Astrocyte (in vitro differentiated cells and primary cell): ENCODE results near the gene TRIM14. TPM values are rescaled to one million over a fixed set of nuclear protein-coding genes. Genes with fewer than 3 reads are reported as not detected.

Experiments
- DNase-seq: peaks from one replicate; pipeline ENCODE4 v3.0.0-alpha.2; 2010; ENCODE audit warnings: low read depth
- FAIRE-seq: peaks from 2 replicates; lab custom pipeline; 2011; peaks lifted over from hg19 to GRCh38; lab: Jason Lieb, UNC
- H2AFZ ChIP-seq: 2 replicates; pipeline ENCODE4 v1.6.0; 2012; ENCODE audit warnings: low read depth, low read length, inconsistent platforms
- H3K27ac ChIP-seq: 2 replicates; pipeline ENCODE4 v1.5.1; 2011; ENCODE audit warnings: low read depth, low read length, inconsistent platforms
- H3K27me3 ChIP-seq: 2 replicates; pipeline ENCODE4 v1.6.0; 2011; ENCODE audit warnings: low read length, inconsistent platforms; ENCODE audit not compliant: insufficient read depth
- H3K36me3 ChIP-seq: 2 replicates; pipeline ENCODE4 v1.5.1; 2011; ENCODE audit warnings: low read length, inconsistent platforms; ENCODE audit not compliant: insufficient read depth
- H3K4me1 ChIP-seq: 2 replicates; pipeline ENCODE4 v1.5.1; 2011; ENCODE audit warnings: low read length, inconsistent platforms; ENCODE audit not compliant: insufficient read depth
- H3K4me2 ChIP-seq: 2 replicates; pipeline ENCODE4 v1.6.0; 2012; ENCODE audit warnings: low read length, inconsistent platforms
- H3K4me3 ChIP-seq: 2 replicates; pipeline ENCODE4 v1.5.1; 2011; ENCODE audit warnings: low read depth, mild to moderate bottlenecking, low read length, inconsistent platforms; ENCODE audit not compliant: insufficient read depth
- H3K79me2 ChIP-seq: 2 replicates; pipeline ENCODE4 v1.6.0; 2012; ENCODE audit warnings: mild to moderate bottlenecking, low read length, inconsistent platforms; ENCODE audit not compliant: insufficient read depth
- H3K9ac ChIP-seq: 2 replicates; pipeline ENCODE4 v1.6.0; 2012; ENCODE audit warnings: mild to moderate bottlenecking, low read length, inconsistent platforms
- H3K9me3 ChIP-seq: 2 replicates; pipeline ENCODE4 v1.5.1; 2012; ENCODE audit warnings: low read depth, mild to moderate bottlenecking, low read length, inconsistent platforms; ENCODE audit not compliant: insufficient read depth
- H4K20me1 ChIP-seq: 2 replicates; pipeline ENCODE4 v1.6.0; 2012; ENCODE audit warnings: low read length, inconsistent platforms; ENCODE audit not compliant: insufficient read depth
- H3K27ac Mint-ChIP-seq: one replicate; pipeline ENCODE4 v1.8.0; 2021; ENCODE audit warnings: mild to moderate bottlenecking, mixed read lengths; ENCODE audit not compliant: unreplicated experiment
- H3K27me3 Mint-ChIP-seq: one replicate; pipeline ENCODE4 v1.8.0; 2021; ENCODE audit warnings: low read depth, mixed read lengths; ENCODE audit not compliant: unreplicated experiment
- H3K36me3 Mint-ChIP-seq: one replicate; pipeline ENCODE4 v1.8.0; 2021; ENCODE audit warnings: low read depth, mixed read lengths; ENCODE audit not compliant: unreplicated experiment
- H3K4me1 Mint-ChIP-seq: one replicate; pipeline ENCODE4 v1.8.0; 2021; ENCODE audit warnings: low read depth, mixed read lengths; ENCODE audit not compliant: unreplicated experiment
- H3K4me3 Mint-ChIP-seq: one replicate; pipeline ENCODE4 v1.8.0; 2021; ENCODE audit warnings: mild to moderate bottlenecking, moderate library complexity, mixed read lengths; ENCODE audit not compliant: unreplicated experiment
- H3K9me3 Mint-ChIP-seq: one replicate; pipeline ENCODE4 v1.8.0; 2021; ENCODE audit warnings: mild to moderate bottlenecking, mixed read lengths; ENCODE audit not compliant: unreplicated experiment
- CTCF ChIP-seq: IDR thresholded peaks from 2 replicates; pipeline ENCODE4 v1.5.1; 2011; ENCODE audit warnings: low read depth, mild to moderate bottlenecking, inconsistent platforms, low read length, moderate library complexity; ENCODE audit not compliant: insufficient read depth
- EZH2 ChIP-seq: IDR thresholded peaks from 2 replicates; pipeline ENCODE4 v1.6.1; 2012; ENCODE audit warnings: mild to moderate bottlenecking, low read length, inconsistent platforms; ENCODE audit not compliant: insufficient read depth
- total RNA-seq: library from RNA; stranded (reverse); gene quantifications from 2 replicates; pipeline ENCODE4 v1.2.1, GENCODE V29; 2021

The TRIM14 gene
- total RNA-seq, 1 donor from 2014 or later = 34.1 TPM

GRCh38 chr9:98144631-98145030 lies 25.6 kb upstream of the TRIM14 start:
- Histone ChIP-seq H3K36me3 (no peaks in the 10 kb centered on the region), H3K27ac (no peak overlapping the region), H3K4me3 (no peak overlapping the region), H3K4me1 (no peaks in the 10 kb centered on the region), H3K9me3 (no peaks in the 10 kb centered on the region), H2AFZ (no peak overlapping the region), H4K20me1 (no peaks in the 10 kb centered on the region), H3K9ac (no peak overlapping the region), H3K4me2 (no peak overlapping the region), H3K27me3 (no peaks in the 10 kb centered on the region), H3K79me2 (no peaks in the 10 kb centered on the region)
- no peaks in the 10 kb centered on the region for H3K36me3 Mint-ChIP-seq
- peaks cover 5% of the 10 kb centered on the region for H3K27me3 Mint-ChIP-seq
- H3K4me1 Mint-ChIP-seq = no peaks in the 10 kb centered on the region
- no peak overlapping the region for H3K4me3 Mint-ChIP-seq
- H3K9me3 Mint-ChIP-seq = no peaks in the 10 kb centered on the region
- H3K27ac Mint-ChIP-seq = no peak overlapping the region
- DNase-seq (no peak), FAIRE-seq (no peak)
- no peak for TF ChIP-seq CTCF
- TF ChIP-seq EZH2 = no peak

- H4K20me1 ChIP-seq = no peaks in the 10 kb centered on the region
- Mint-ChIP-seq H3K9me3 (no peaks in the 10 kb centered on the region), H3K27ac (no peak overlapping the region), H3K36me3 (no peaks in the 10 kb centered on the region), H3K4me3 (no peak overlapping the region), H3K4me1 (no peaks in the 10 kb centered on the region), H3K27me3 (peaks cover 5% of the 10 kb centered on the region)
- no peak overlapping the region for H3K27ac ChIP-seq
- no peak overlapping the region for H2AFZ ChIP-seq
- no peak for TF ChIP-seq EZH2
- no peak for TF ChIP-seq CTCF
- no peaks in the 10 kb centered on the region for H3K36me3 ChIP-seq
- H3K4me3 ChIP-seq = no peak overlapping the region
- no peaks in the 10 kb centered on the region for H3K9me3 ChIP-seq
- FAIRE-seq (no peak), DNase-seq (no peak)
- H3K79me2 ChIP-seq = no peaks in the 10 kb centered on the region
- H3K27me3 ChIP-seq = no peaks in the 10 kb centered on the region
- no peaks in the 10 kb centered on the region for H3K4me1 ChIP-seq
- no peak overlapping the region for H3K4me2 ChIP-seq
- H3K9ac ChIP-seq = no peak overlapping the region
Measured at GRCh38 chr9:98144076-98144475, 25.1 kb upstream of the TRIM14 start.

- no peak overlapping the region for H2AFZ ChIP-seq
- no peaks in the 10 kb centered on the region for H3K9me3 ChIP-seq
- H3K9ac ChIP-seq = no peak overlapping the region
- H3K4me3 ChIP-seq = no peak overlapping the region
- H3K27me3 ChIP-seq = no peaks in the 10 kb centered on the region
- Mint-ChIP-seq H3K27me3 (peaks cover 5% of the 10 kb centered on the region), H3K27ac (no peak overlapping the region), H3K36me3 (no peaks in the 10 kb centered on the region), H3K4me1 (no peaks in the 10 kb centered on the region), H3K9me3 (no peaks in the 10 kb centered on the region), H3K4me3 (no peak overlapping the region)
- no peak overlapping the region for H3K27ac ChIP-seq
- TF ChIP-seq EZH2 (no peak), CTCF (no peak)
- no peak for FAIRE-seq
- no peaks in the 10 kb centered on the region for H4K20me1 ChIP-seq
- no peaks in the 10 kb centered on the region for H3K4me1 ChIP-seq
- H3K36me3 ChIP-seq = no peaks in the 10 kb centered on the region
- no peak overlapping the region for H3K4me2 ChIP-seq
- H3K79me2 ChIP-seq = no peaks in the 10 kb centered on the region
- DNase-seq = no peak
Measured at GRCh38 chr9:98142925-98143481, 24.0 kb upstream of the TRIM14 start.
